ENCODE results near the gene USP10. TPM values are rescaled to one million over a fixed set of nuclear protein-coding genes. Genes with fewer than 3 reads are reported as not detected.

Gene USP10
- total RNA-seq, 2 experiments from 2014 or later, result 99.3 to 106 TPM

- Mint-ChIP-seq H3K4me1 (ENCODE audit: low read depth) (no peaks in the 10 kb centered on the region), H3K36me3 (ENCODE audit: low read depth) (no peaks in the 10 kb centered on the region), H3K27ac (no peak overlapping the region), H3K4me3 (no peak overlapping the region), H3K9me3 (no peaks in the 10 kb centered on the region), H3K27me3 (no peaks in the 10 kb centered on the region)
- no peak for ATAC-seq (ENCODE audit: poor library complexity)
- Histone ChIP-seq H3K4me1 (ENCODE audit: insufficient read depth, low read length) (no peaks in the 10 kb centered on the region), H3K36me3 (ENCODE audit: insufficient read depth, low read length) (no peaks in the 10 kb centered on the region), H3K4me3 (ENCODE audit: low read length) (no peak overlapping the region), H3K27me3 (ENCODE audit: control insufficient read depth in 1 of 2, insufficient read depth in 2 of 2, low read length in 2 of 2) (no peaks in the 10 kb centered on the region), H3K9me3 (ENCODE audit: control insufficient read depth in 1 of 2, insufficient read depth in 1 of 2, low read length in 2 of 2) (no peaks in the 10 kb centered on the region), H3K27ac (ENCODE audit: low read depth in 1 of 2, low read length in 2 of 2) (no peak overlapping the region)
- POLR2A ChIA-PET, result no interaction called here
- TF ChIP-seq, protein P1, sequence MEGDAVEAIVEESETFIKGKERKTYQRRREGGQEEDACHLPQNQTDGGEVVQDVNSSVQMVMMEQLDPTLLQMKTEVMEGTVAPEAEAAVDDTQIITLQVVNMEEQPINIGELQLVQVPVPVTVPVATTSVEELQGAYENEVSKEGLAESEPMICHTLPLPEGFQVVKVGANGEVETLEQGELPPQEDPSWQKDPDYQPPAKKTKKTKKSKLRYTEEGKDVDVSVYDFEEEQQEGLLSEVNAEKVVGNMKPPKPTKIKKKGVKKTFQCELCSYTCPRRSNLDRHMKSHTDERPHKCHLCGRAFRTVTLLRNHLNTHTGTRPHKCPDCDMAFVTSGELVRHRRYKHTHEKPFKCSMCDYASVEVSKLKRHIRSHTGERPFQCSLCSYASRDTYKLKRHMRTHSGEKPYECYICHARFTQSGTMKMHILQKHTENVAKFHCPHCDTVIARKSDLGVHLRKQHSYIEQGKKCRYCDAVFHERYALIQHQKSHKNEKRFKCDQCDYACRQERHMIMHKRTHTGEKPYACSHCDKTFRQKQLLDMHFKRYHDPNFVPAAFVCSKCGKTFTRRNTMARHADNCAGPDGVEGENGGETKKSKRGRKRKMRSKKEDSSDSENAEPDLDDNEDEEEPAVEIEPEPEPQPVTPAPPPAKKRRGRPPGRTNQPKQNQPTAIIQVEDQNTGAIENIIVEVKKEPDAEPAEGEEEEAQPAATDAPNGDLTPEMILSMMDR (IDR thresholded peaks at IDR 0.05), result no peak
- no peak for DNase-seq
- CTCF ChIA-PET, result no interaction called here
- intact Hi-C loops (cut with DNase I, micrococcal nuclease), result no loop called here
These were observed 91.3 kb downstream of the USP10 start for GRCh38 chr16:84791088-84791487.

GRCh38 chr16:84791501-84791900 is 91.7 kb downstream of the USP10 start:
- TF ChIP-seq, protein P1 (IDR thresholded peaks at IDR 0.05), result no peak
- no peak for ATAC-seq (ENCODE audit: poor library complexity)
- Histone ChIP-seq H3K4me1 (ENCODE audit: insufficient read depth, low read length) (no peaks in the 10 kb centered on the region), H3K27ac (ENCODE audit: low read depth in 1 of 2, low read length in 2 of 2) (no peak overlapping the region), H3K4me3 (ENCODE audit: low read length) (no peak overlapping the region), H3K27me3 (ENCODE audit: control insufficient read depth in 1 of 2, insufficient read depth in 2 of 2, low read length in 2 of 2) (no peaks in the 10 kb centered on the region), H3K36me3 (ENCODE audit: insufficient read depth, low read length) (no peaks in the 10 kb centered on the region), H3K9me3 (ENCODE audit: control insufficient read depth in 1 of 2, insufficient read depth in 1 of 2, low read length in 2 of 2) (no peaks in the 10 kb centered on the region)
- POLR2A ChIA-PET, result no interaction called here
- no peak overlapping the region for H3K27ac Mint-ChIP-seq
- H3K36me3 Mint-ChIP-seq (ENCODE audit: low read depth), result no peaks in the 10 kb centered on the region
- H3K9me3 Mint-ChIP-seq, result no peaks in the 10 kb centered on the region
- no peak for DNase-seq
- intact Hi-C loops (cut with DNase I, micrococcal nuclease), result no loop called here
- no peaks in the 10 kb centered on the region for H3K4me1 Mint-ChIP-seq (ENCODE audit: low read depth)
- H3K27me3 Mint-ChIP-seq, result no peaks in the 10 kb centered on the region
- no peak overlapping the region for H3K4me3 Mint-ChIP-seq
- CTCF ChIA-PET, result no interaction called here

- no peaks in the 10 kb centered on the region for H3K36me3 Mint-ChIP-seq (ENCODE audit: low read depth)
- Histone ChIP-seq H3K9me3 (ENCODE audit: control insufficient read depth in 1 of 2, insufficient read depth in 1 of 2, low read length in 2 of 2) (no peaks in the 10 kb centered on the region), H3K4me3 (ENCODE audit: low read length) (no peak overlapping the region), H3K27me3 (ENCODE audit: control insufficient read depth in 1 of 2, insufficient read depth in 2 of 2, low read length in 2 of 2) (no peaks in the 10 kb centered on the region), H3K36me3 (ENCODE audit: insufficient read depth, low read length) (no peaks in the 10 kb centered on the region), H3K27ac (ENCODE audit: low read depth in 1 of 2, low read length in 2 of 2) (no peak overlapping the region), H3K4me1 (ENCODE audit: insufficient read depth, low read length) (no peaks in the 10 kb centered on the region)
- no peak overlapping the region for H3K4me3 Mint-ChIP-seq
- POLR2A ChIA-PET, result no interaction called here
- no peak for DNase-seq
- TF ChIP-seq, protein P1 (IDR thresholded peaks at IDR 0.05), result no peak
- H3K27ac Mint-ChIP-seq, result no peak overlapping the region
- no peaks in the 10 kb centered on the region for H3K27me3 Mint-ChIP-seq
- intact Hi-C loops (cut with DNase I, micrococcal nuclease), result no loop called here
- CTCF ChIA-PET, result no interaction called here
- no peaks in the 10 kb centered on the region for H3K9me3 Mint-ChIP-seq
- no peak for ATAC-seq (ENCODE audit: poor library complexity)
- H3K4me1 Mint-ChIP-seq (ENCODE audit: low read depth), result no peaks in the 10 kb centered on the region
These were observed 94.4 kb downstream of the USP10 start for GRCh38 chr16:84794186-84794585.
